Mesodermal cell (in vitro differentiated cells): Measurements from ENCODE around the gene SPPL2A.
"Not testable (repeated sequence)": the region's sequence is repeated elsewhere in the genome, so short reads cannot be mapped to it uniquely, and the experiment has no call there.

Source experiments
- H3K27ac ChIP-seq: 2 replicates; pipeline ENCODE4 v1.7.0; 2013; ENCODE audit warnings: mild to moderate bottlenecking, low read depth, low read length, moderate library complexity; ENCODE audit not compliant: severe bottlenecking
- H3K36me3 ChIP-seq: 2 replicates; pipeline ENCODE4 v1.7.1; 2013; ENCODE audit warnings: mild to moderate bottlenecking, low read length, moderate library complexity; ENCODE audit not compliant: control insufficient read depth, insufficient read depth
- H3K4me1 ChIP-seq: one replicate; pipeline ENCODE4 v1.7.1; 2013; ENCODE audit warnings: mild to moderate bottlenecking, low read length; ENCODE audit not compliant: insufficient read depth, control insufficient read depth, poor library complexity, severe bottlenecking
- H3K4me3 ChIP-seq: 2 replicates; pipeline ENCODE4 v1.7.0; 2013; ENCODE audit warnings: low read length, control low read depth, mild to moderate bottlenecking; ENCODE audit not compliant: insufficient read depth, poor library complexity, severe bottlenecking; ENCODE audit errors: extremely low read depth
- H3K9me3 ChIP-seq: 2 replicates; pipeline ENCODE4 v1.7.1; 2013; ENCODE audit warnings: mild to moderate bottlenecking, low read length, moderate library complexity; ENCODE audit not compliant: control insufficient read depth
- WGBS, 2 experiments: methylation state at CpG; one replicate each; pipeline ENCODE4 v1.1.5; 2013; ENCODE audit warnings: missing lambda C conversion rate in 2 of 2; ENCODE audit not compliant: insufficient coverage in 2 of 2; 5-methylcytosine and 5-hydroxymethylcytosine counted together

Gene SPPL2A

GRCh38 chr15:50735156-50735555 is 30.4 kb downstream of the SPPL2A start:
- Histone ChIP-seq H3K4me3 (no peak overlapping the region), H3K36me3 (peaks cover 39% of the 10 kb centered on the region), H3K27ac (no peak overlapping the region), H3K9me3 (no peaks in the 10 kb centered on the region), H3K4me1 (no peaks in the 10 kb centered on the region)
- 80 to 100% methylated on average over 1 to 2 of the region's 4 CpGs for WGBS, 2 experiments

GRCh38 chr15:50726315-50726714 is 39.2 kb downstream of the SPPL2A start:
- H3K9me3 ChIP-seq, result no peaks in the 10 kb centered on the region
- no CpG with 5 or more reads among the region's 1 CpG for WGBS, 2 experiments
- no peak overlapping the region for H3K4me3 ChIP-seq
- H3K4me1 ChIP-seq, result no peaks in the 10 kb centered on the region
- H3K27ac ChIP-seq, result no peak overlapping the region
- H3K36me3 ChIP-seq, result peaks cover 18% of the 10 kb centered on the region

- peaks cover 35% of the 10 kb centered on the region for H3K36me3 ChIP-seq
- no peaks in the 10 kb centered on the region for H3K4me1 ChIP-seq
- no peak overlapping the region for H3K4me3 ChIP-seq
- H3K9me3 ChIP-seq, result no peaks in the 10 kb centered on the region
- no peak overlapping the region for H3K27ac ChIP-seq
- WGBS, 2 experiments, result no CpG with 5 or more reads among the region's 1 CpG
These were observed 46.8 kb downstream of the SPPL2A start for GRCh38 chr15:50718700-50719125.

- H3K27ac ChIP-seq, result no peak overlapping the region
- WGBS, 2 experiments, result 100% methylated on average over 2 of the region's 3 CpGs
- H3K4me1 ChIP-seq, result no peaks in the 10 kb centered on the region
These were observed 53.5 kb downstream of the SPPL2A start for GRCh38 chr15:50712018-50712417.

GRCh38 chr15:50710585-50710984 is 54.9 kb downstream of the SPPL2A start:
- no peak overlapping the region for H3K4me3 ChIP-seq
- H3K36me3 ChIP-seq, result peaks cover 15% of the 10 kb centered on the region
- H3K27ac ChIP-seq, result no peak overlapping the region
- no peaks in the 10 kb centered on the region for H3K9me3 ChIP-seq
- H3K4me1 ChIP-seq, result no peaks in the 10 kb centered on the region

More at GRCh38 chr15:50712018-50712417, 53.5 kb downstream of the SPPL2A start:
- Histone ChIP-seq H3K36me3 (peaks cover 12% of the 10 kb centered on the region), H3K4me3 (no peak overlapping the region), H3K9me3 (no peaks in the 10 kb centered on the region)

GRCh38 chr15:50707878-50708427 is 57.6 kb downstream of the SPPL2A start:
- Histone ChIP-seq H3K4me1 (no peaks in the 10 kb centered on the region), H3K36me3 (peaks cover 12% of the 10 kb centered on the region), H3K27ac (no peak overlapping the region), H3K9me3 (no peaks in the 10 kb centered on the region), H3K4me3 (no peak overlapping the region)
- WGBS, 2 experiments, result 100% methylated on average over 2 of the region's 3 CpGs

GRCh38 chr15:50702762-50703334 is 62.7 kb downstream of the SPPL2A start:
- peaks cover 7% of the 10 kb centered on the region for H3K36me3 ChIP-seq
- WGBS, 2 experiments, result no CpG with 5 or more reads among the region's 1 CpG
- no peak overlapping the region for H3K27ac ChIP-seq
- H3K4me1 ChIP-seq, result no peaks in the 10 kb centered on the region
- no peak overlapping the region for H3K4me3 ChIP-seq
- no peaks in the 10 kb centered on the region for H3K9me3 ChIP-seq

- 89 to 100% methylated on average over 2 to 5 of the region's 8 CpGs for WGBS, 2 experiments
- H3K36me3 ChIP-seq, result no peaks in the 10 kb centered on the region
These were observed 67.4 kb downstream of the SPPL2A start for GRCh38 chr15:50698101-50698500.

GRCh38 chr15:50697109-50697797 is 68.3 kb downstream of the SPPL2A start:
- no peaks in the 10 kb centered on the region for H3K4me1 ChIP-seq
- H3K27ac ChIP-seq, result no peak overlapping the region
- H3K36me3 ChIP-seq, result no peaks in the 10 kb centered on the region
- H3K9me3 ChIP-seq, result no peaks in the 10 kb centered on the region
- WGBS, 2 experiments, result 93 to 94% methylated on average over 2 of the region's 4 CpGs
- H3K4me3 ChIP-seq, result no peak overlapping the region

More at GRCh38 chr15:50698101-50698500, 67.4 kb downstream of the SPPL2A start:
- H3K9me3 ChIP-seq, result no peaks in the 10 kb centered on the region
- H3K4me3 ChIP-seq, result no peak overlapping the region
- H3K27ac ChIP-seq, result no peak overlapping the region
- no peaks in the 10 kb centered on the region for H3K4me1 ChIP-seq

- 91 to 95% methylated on average over 7 of the region's 9 CpGs for WGBS, 2 experiments
- H3K27ac ChIP-seq, H3K4me3 ChIP-seq, H3K9me3 ChIP-seq, H3K36me3 ChIP-seq, H3K4me1 ChIP-seq: not testable (repeated sequence)
These were observed 70.8 kb downstream of the SPPL2A start for GRCh38 chr15:50694634-50695165.
